HG03025 (cell line): Measurements from ENCODE around the gene GPR137.

Experiments used
- ATAC-seq: cut with Tn5 transposase; IDR thresholded peaks from one replicate; pipeline ENCODE4 v1.9.1; 2021; ENCODE audit warnings: mild to moderate bottlenecking, moderate library complexity; ENCODE audit not compliant: unreplicated experiment, low FRiP score

The GPR137 gene

DNA sequence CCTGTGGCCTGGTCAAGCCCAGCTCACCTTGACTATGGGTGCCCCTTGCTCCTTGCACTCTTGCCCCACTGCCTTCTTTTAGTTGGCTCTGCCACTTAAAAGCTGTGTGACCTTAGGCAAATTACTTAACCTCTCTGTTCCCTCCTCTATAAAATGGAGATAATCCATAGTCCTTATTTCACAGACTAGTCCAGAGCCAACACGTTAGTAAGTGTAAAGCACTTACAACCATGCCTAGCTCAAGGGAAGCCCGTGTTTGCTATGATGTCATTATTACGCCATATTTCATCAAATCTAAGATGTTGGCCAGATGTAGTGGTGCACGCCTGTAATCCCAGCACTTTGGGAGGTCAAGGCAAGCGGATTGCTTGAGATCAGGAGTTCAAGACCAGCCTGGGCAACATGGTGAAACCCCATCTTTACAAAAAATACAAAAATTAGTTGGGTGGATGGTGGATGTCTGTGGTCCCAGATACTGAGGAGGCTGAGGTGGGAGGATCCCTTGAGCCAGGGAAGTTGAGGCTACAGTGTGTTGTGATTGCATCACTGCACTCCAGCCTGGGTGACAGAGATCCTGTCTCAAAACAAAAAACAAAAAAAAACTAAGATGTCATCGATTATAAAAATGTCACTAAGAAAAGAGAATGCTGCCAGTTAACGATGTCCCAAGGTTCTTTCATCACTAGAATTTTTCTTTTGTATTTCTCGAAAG is 52.0 kb downstream of the GPR137 start:
- ATAC-seq = no peak

DNA sequence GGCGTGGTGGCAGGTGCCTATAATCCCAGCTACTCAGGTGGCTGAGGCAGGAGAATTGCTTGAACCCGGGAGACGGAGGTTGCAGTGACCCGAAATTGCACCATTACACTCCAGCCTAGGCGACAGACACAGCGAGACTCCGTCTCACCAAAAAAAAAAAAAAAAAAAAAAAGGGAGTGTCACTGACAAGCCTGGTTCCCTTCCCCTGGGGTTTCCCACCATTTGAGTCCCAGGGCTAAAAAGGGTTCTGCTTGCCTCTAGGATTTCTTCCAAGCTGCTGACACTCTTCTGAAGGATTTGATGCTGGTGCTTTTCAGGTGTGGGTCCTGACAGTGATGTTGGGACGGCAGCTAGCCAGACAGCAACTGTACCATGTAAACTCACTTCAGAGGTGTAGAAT is 53.1 kb downstream of the GPR137 start:
- no peak for ATAC-seq
